ENCODE results near the gene CD300C. TPM values are rescaled to one million over a fixed set of nuclear protein-coding genes. Genes with fewer than 3 reads are reported as not detected.

CD300C gene
- total RNA-seq, 4 donors from 2014 or later, result 0.18 to 0.76 (median 0.42) TPM; not detected in 1

- H3K9me3 ChIP-seq, result peaks cover 0 to 4% (median 0%) of the 10 kb centered on the region in 3 donors
- intact Hi-C loops (cut with DNase I), result no loop called here
- WGBS, 2 donors, result 48 to 59% methylated on average over 5 of the region's 5 CpGs
- H3K4me1 ChIP-seq, result peaks cover 0 to 8% (median 0%) of the 10 kb centered on the region in 3 donors
- no peaks in the 10 kb centered on the region for H3K36me3 ChIP-seq
- no peak overlapping the region for H3K4me3 ChIP-seq
- no peak for DNase-seq
- H3K27me3 ChIP-seq, result peaks cover 0 to 48% (median 0%) of the 10 kb centered on the region in 4 donors
- H3K27ac ChIP-seq, result no peak overlapping the region
- TF ChIP-seq POLR2A (IDR thresholded peaks at IDR 0.05) (no peak), CTCF (IDR thresholded peaks at IDR 0.05) (no peak)
Observed at GRCh38 chr17:74585711-74586110, 39.8 kb upstream of the CD300C start.

GRCh38 chr17:74584292-74585060 is 38.6 kb upstream of the CD300C start:
- WGBS, 2 donors, result 65% methylated on average over 12 to 14 of the region's 14 CpGs

GRCh38 chr17:74582633-74583032 is 36.7 kb upstream of the CD300C start:
- 57 to 71% methylated on average over 10 of the region's 10 CpGs for WGBS, 2 donors
- Histone ChIP-seq H3K27ac (no peak overlapping the region), H3K9me3 (peaks cover 0 to 4% (median 0%) of the 10 kb centered on the region in 3 donors), H3K27me3 (peaks cover 0 to 27% (median 0%) of the 10 kb centered on the region in 4 donors), H3K4me3 (no peak overlapping the region), H3K4me1 (peaks cover 0 to 8% (median 0%) of the 10 kb centered on the region in 3 donors), H3K36me3 (no peaks in the 10 kb centered on the region)
- intact Hi-C loops (cut with DNase I), result no loop called here
- no peak for DNase-seq
- TF ChIP-seq POLR2A (IDR thresholded peaks at IDR 0.05) (no peak), CTCF (IDR thresholded peaks at IDR 0.05) (no peak)

More at GRCh38 chr17:74584292-74585060, 38.6 kb upstream of the CD300C start:
- H3K27ac ChIP-seq, result no peak overlapping the region
- peaks cover 0 to 4% (median 0%) of the 10 kb centered on the region in 3 donors for H3K9me3 ChIP-seq
- no peaks in the 10 kb centered on the region for H3K36me3 ChIP-seq
- H3K4me3 ChIP-seq, result no peak overlapping the region
- intact Hi-C loops (cut with DNase I), result no loop called here
- H3K27me3 ChIP-seq, result peaks cover 0 to 43% (median 0%) of the 10 kb centered on the region in 4 donors
- TF ChIP-seq POLR2A (IDR thresholded peaks at IDR 0.05) (no peak), CTCF (IDR thresholded peaks at IDR 0.05) (no peak)
- DNase-seq, result no peak
- H3K4me1 ChIP-seq, result peaks cover 0 to 8% (median 0%) of the 10 kb centered on the region in 3 donors

GRCh38 chr17:74579900-74580299 is 34.0 kb upstream of the CD300C start:
- H3K9me3 ChIP-seq, result peaks cover 0 to 3% (median 0%) of the 10 kb centered on the region in 3 donors
- peaks cover 0 to 5% (median 0%) of the 10 kb centered on the region in 3 donors for H3K4me1 ChIP-seq
- no peak overlapping the region for H3K27ac ChIP-seq
- TF ChIP-seq POLR2A (IDR thresholded peaks at IDR 0.05) (no peak), CTCF (IDR thresholded peaks at IDR 0.05) (no peak)
- peaks cover 0 to 21% (median 0%) of the 10 kb centered on the region in 4 donors for H3K27me3 ChIP-seq
- no peak overlapping the region for H3K4me3 ChIP-seq
- no peaks in the 10 kb centered on the region for H3K36me3 ChIP-seq
- WGBS, 2 donors, result 62 to 67% methylated on average over 4 to 5 of the region's 7 CpGs
- intact Hi-C loops (cut with DNase I), result no loop called here
- no peak for DNase-seq

GRCh38 chr17:74578979-74579378 is 33.1 kb upstream of the CD300C start:
- 83 to 84% methylated on average over 9 of the region's 9 CpGs for WGBS, 2 donors
- no peak for TF ChIP-seq CTCF (IDR thresholded peaks at IDR 0.05)
- no peak for TF ChIP-seq POLR2A (IDR thresholded peaks at IDR 0.05)
- H3K27me3 ChIP-seq, result peaks cover 0 to 13% (median 0%) of the 10 kb centered on the region in 4 donors
- H3K36me3 ChIP-seq, result no peaks in the 10 kb centered on the region
- H3K9me3 ChIP-seq, result no peaks in the 10 kb centered on the region
- H3K4me1 ChIP-seq, result peaks cover 0 to 5% (median 0%) of the 10 kb centered on the region in 3 donors
- intact Hi-C loops (cut with DNase I), result no loop called here
- H3K4me3 ChIP-seq, result no peak overlapping the region
- no peak overlapping the region for H3K27ac ChIP-seq
- no peak for DNase-seq

Data from esophagus squamous epithelium (tissue), 5 donors.